Left lung (tissue), 10 donors: ENCODE data around the gene BIRC3. TPM values are rescaled to one million over a fixed set of nuclear protein-coding genes. Genes with fewer than 3 reads are reported as not detected.

Experiments used
- ATAC-seq: fragments of 200-7000 bp; cut with Tn5 transposase; one replicate; pipeline ENCODE4 v1.9.1; 2020; ENCODE audit warnings: moderate library complexity
- DNase-seq, 4 donors: peaks; one replicate each; pipeline ENCODE4 v3.0.0-alpha.2; 2013 to 2020
- H3K27ac ChIP-seq, 2 donors: fragments of 200-600 bp; sonication (generic) in 1 of 2; one replicate each; pipeline versions ENCODE4 v1.5.0 to v1.8.0; 2020 to 2021
- H3K27me3 ChIP-seq, 2 donors: fragments of 200-600 bp; sonication (generic) in 1 of 2; one replicate each; pipeline versions ENCODE4 v1.5.0 to v1.8.0; 2020 to 2021
- H3K36me3 ChIP-seq, 2 donors: fragments of 200-600 bp; sonication (generic) in 1 of 2; one replicate each; pipeline versions ENCODE4 v1.5.0 to v1.8.0; 2020 to 2021
- H3K4me1 ChIP-seq, 2 donors: fragments of 200-600 bp; one replicate each; pipeline ENCODE4 v1.8.0; 2021
- H3K4me3 ChIP-seq, 2 donors: fragments of 200-600 bp; sonication (generic) in 1 of 2; one replicate each; pipeline versions ENCODE4 v1.5.0 to v1.8.0; 2020 to 2021; ENCODE audit warnings: mild to moderate bottlenecking in 1 of 2
- H3K9me3 ChIP-seq, 2 donors: fragments of 200-600 bp; sonication (generic) in 1 of 2; one replicate each; pipeline versions ENCODE4 v1.5.0 to v1.8.0; 2020 to 2021
- intact Hi-C, 2 donors: fragments of 100-400 bp; cut with DNase I; formaldehyde crosslinking; loops; one replicate each; pipeline versions ENCODE4 v1.11.2 to v1.14.2; 2022
- polyA plus RNA-seq, 6 donors: library from polyadenylated mRNA; unstranded; fragments of 120-200 nt; gene quantifications; one replicate each; pipeline ENCODE4 v1.2.1, GENCODE V29; 2013; ENCODE audit not compliant: insufficient read length in 6 of 6
- total RNA-seq, 2 donors: library from RNA; stranded (reverse); fragmentation: NEBNext Ultra II Directional; extraction: Animal tissue kit (Norgen Biotek cat#: 25700); gene quantifications; one replicate each; pipeline ENCODE4 v1.2.1, GENCODE V29; 2021
- TF ChIP-seq, protein P1 (sequence below), 2 donors: fragments of 200-600 bp; sonication (generic) in 1 of 2; IDR thresholded peaks; one replicate each; pipeline versions ENCODE4 v1.5.0 to v1.8.0; 2021; ENCODE audit warnings: antibody characterized with exemption in 2 of 2
- donor health status: DM: no; HTN: yes; CAD: no.
- donor health status: DM: no; HTN: no; CAD: no.

BIRC3 gene
- total and polyA plus RNA-seq, 8 donors, result 3.2 to 28.1 (median 4.5) TPM

DNA sequence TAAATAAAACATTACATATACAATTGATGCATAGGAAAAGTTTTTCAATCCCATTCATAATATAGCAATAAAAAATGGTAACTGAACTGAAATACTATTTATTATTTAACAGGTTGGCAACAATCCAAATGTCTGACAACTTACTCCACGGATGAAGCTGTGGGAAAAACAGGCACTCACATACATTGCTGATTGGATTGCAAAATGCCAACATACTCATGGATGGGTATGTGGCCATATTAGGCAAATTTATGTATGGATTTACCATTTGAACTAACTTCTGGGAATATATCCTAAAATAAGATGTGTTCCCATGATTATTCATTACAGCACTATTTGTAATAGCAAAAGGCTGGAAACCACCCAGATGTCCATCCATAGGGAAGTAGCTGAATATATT is 26.5 kb downstream of the BIRC3 start:
- H3K27me3 ChIP-seq, result no peaks in the 10 kb centered on the region
- intact Hi-C loops, result loop anchor here in 1 of 2 donors (5.0 kb wide), 1 partner anchor 153 kb away; no protein-coding TSS in a partner anchor
- DNase-seq (no peak), ATAC-seq (no peak)
- H3K4me3 ChIP-seq, result no peak overlapping the region
- H3K4me1 ChIP-seq, result peaks cover 3 to 24% of the 10 kb centered on the region in 2 donors
- no peak overlapping the region for H3K27ac ChIP-seq
- no peaks in the 10 kb centered on the region for H3K36me3 ChIP-seq
- no peaks in the 10 kb centered on the region for H3K9me3 ChIP-seq
- TF ChIP-seq, protein P1, sequence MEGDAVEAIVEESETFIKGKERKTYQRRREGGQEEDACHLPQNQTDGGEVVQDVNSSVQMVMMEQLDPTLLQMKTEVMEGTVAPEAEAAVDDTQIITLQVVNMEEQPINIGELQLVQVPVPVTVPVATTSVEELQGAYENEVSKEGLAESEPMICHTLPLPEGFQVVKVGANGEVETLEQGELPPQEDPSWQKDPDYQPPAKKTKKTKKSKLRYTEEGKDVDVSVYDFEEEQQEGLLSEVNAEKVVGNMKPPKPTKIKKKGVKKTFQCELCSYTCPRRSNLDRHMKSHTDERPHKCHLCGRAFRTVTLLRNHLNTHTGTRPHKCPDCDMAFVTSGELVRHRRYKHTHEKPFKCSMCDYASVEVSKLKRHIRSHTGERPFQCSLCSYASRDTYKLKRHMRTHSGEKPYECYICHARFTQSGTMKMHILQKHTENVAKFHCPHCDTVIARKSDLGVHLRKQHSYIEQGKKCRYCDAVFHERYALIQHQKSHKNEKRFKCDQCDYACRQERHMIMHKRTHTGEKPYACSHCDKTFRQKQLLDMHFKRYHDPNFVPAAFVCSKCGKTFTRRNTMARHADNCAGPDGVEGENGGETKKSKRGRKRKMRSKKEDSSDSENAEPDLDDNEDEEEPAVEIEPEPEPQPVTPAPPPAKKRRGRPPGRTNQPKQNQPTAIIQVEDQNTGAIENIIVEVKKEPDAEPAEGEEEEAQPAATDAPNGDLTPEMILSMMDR (IDR thresholded peaks at IDR 0.05), result no peak

DNA sequence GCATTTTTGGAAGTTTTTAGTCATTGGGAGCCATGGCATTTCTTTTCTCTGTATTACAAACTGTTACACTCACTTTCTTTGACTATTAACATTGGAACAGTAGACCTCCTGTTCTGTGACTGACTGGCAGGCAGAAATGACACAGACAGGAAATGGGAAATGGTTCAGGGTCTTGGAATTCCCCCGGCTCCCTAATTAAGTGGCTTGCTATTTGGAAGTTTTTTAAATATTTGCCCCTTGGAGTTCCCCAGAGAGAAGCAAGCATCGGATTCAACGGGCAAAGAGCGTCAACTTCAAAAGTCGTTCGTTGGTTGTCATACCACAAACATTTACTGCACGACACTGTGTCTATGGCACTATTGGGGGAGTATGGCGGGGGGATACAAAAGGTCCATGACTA is 28.6 kb downstream of the BIRC3 start:
- ATAC-seq, result no peak
- no peaks in the 10 kb centered on the region for H3K27me3 ChIP-seq

DNA sequence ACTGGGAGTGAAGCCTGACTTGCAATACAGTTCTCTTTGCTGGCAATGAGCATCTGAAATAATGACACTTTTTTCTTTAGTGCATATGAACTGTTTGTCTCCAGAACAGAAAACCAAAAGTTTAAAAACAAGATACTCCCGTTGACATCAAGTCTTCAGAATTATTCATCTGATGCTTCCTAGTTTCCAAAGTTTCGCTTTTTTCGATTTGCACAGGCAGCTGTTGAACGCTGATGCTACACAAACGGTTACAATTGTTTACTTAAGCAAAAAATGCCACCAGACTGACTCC is 29.1 kb downstream of the BIRC3 start:
- no peaks in the 10 kb centered on the region for H3K27me3 ChIP-seq
- peaks cover 3 to 34% of the 10 kb centered on the region in 2 donors for H3K4me1 ChIP-seq
- peaks cover 0 to 11% of the 10 kb centered on the region in 2 donors for H3K36me3 ChIP-seq
- H3K4me3 ChIP-seq, result peak overlapping the region; percentile 55 to 80
- intact Hi-C loops, result no loop called here
- DNase-seq, result no peak
- no peaks in the 10 kb centered on the region for H3K9me3 ChIP-seq
- H3K27ac ChIP-seq, result peak overlapping the region; percentile 99
- TF ChIP-seq, protein P1 (IDR thresholded peaks at IDR 0.05), result no peak
- ATAC-seq, result no peak

More for the DNA sequence above, 28.6 kb downstream of the BIRC3 start:
- Histone ChIP-seq H3K36me3 (peaks cover 0 to 8% of the 10 kb centered on the region in 2 donors), H3K9me3 (no peaks in the 10 kb centered on the region), H3K4me1 (peaks cover 3 to 34% of the 10 kb centered on the region in 2 donors), H3K27ac (peak overlapping the region; percentile 99), H3K4me3 (peak overlapping the region; percentile 55 to 80)
- intact Hi-C loops, result no loop called here
- peak in 2 of 4 donors; percentile 31 to 58 for DNase-seq
- TF ChIP-seq, protein P1 (IDR thresholded peaks at IDR 0.05), result no peak

DNA sequence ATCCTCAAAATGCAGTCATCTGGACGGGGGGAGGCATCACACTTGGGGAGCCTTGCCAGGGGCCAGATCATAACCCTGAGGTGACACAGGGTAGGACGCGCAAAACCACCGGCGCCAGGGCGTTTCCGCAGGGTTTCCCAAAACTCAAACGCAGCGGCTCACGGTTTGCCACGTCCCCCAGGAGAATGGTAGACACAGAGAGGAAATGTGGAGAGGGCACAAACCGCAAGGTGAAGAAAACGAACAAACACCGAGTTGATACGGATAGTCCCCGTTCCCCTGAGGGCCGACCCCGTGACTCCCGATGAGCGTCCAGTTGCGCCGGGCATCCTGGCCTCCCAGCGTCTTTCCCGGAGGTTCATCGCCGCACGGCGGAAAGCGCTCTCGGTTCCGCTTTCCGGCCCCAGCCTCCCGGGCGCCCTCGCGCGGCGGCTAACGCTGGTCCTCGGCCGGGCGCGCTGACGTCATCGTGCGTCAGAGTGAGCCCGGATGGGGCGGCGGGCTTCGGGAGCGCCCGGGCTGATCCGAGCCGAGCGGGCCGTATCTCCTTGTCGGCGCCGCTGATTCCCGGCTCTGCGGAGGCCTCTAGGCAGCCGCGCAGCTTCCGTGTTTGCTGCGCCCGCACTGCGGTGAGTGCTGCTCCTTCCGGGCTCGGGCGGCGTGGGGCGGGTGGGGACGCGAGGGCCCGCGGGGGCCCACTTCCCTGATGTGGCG is 29.6 kb downstream of the BIRC3 start, which contains the start of gene BIRC2:
Gene BIRC2 (plus strand): TSS at position 467 of the 714 bp plus-strand sequence. CDS start 2,641 bp downstream, outside the sequence.
- intact Hi-C loops, result no loop called here
- ATAC-seq (peak; percentile 97), DNase-seq (peak; percentile 94 to 99 (median 96))
- Histone ChIP-seq H3K4me3 (peak within 1 kb of the TSS; percentile 55 to 80), H3K27ac (peak within 1 kb of the TSS; percentile 99), H3K9me3 (no peaks in the 10 kb centered on the region), H3K4me1 (peaks cover 3 to 34% of the 10 kb centered on the region in 2 donors), H3K36me3 (peaks cover 0 to 16% of the 10 kb centered on the region in 2 donors), H3K27me3 (no peaks in the 10 kb centered on the region)
- TF ChIP-seq, protein P1 (IDR thresholded peaks at IDR 0.05), result peak; percentile 54 to 78

DNA sequence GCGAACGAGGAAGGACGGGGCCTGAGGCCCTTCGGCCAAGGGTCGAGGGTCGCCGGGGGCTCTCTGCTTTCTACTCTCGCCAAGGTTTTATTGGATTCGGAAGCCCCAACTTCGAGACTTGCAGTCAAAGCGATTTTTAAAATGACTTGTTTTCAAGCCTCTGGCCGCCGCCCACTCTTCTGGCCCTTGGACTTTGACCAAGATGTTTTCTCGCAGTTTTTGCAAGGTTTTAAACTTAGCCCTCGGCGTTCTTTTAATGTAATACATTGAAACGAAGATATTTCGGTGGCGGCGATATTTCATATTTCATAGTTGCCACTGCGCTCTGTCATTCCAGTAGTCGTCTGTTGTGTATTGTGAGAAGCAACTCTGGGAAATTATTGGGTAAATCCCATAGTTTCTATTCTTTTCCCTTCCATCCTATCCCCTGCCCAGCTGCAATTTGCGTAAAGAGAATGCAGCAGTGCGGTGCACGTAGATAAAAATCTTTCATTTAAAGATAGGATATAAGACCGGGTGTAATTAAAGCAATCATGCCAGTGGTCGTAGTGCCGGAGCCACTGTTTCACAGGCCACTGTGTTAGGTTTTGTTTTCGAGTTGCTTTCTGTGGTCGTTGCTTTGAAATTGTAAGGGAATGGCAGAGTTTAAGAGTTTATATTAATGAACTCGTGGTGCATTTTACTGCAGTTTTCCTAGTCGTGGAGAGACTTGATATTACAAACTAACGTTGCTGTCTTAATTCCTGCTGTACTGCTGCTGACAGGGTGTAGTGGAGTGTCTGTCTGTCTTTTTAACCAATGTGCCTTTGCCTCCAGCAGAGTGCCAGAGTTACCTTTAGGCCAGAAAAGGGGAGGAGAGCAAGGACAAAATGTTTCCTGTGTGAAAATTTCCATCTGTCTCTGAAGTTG is 30.4 kb downstream of the BIRC3 start:
- peak overlapping the region; percentile 55 to 80 for H3K4me3 ChIP-seq
- intact Hi-C loops, result no loop called here
- peaks cover 0 to 24% of the 10 kb centered on the region in 2 donors for H3K36me3 ChIP-seq
- DNase-seq, result peak in 2 of 4 donors; percentile 32 to 43
- no peaks in the 10 kb centered on the region for H3K27me3 ChIP-seq
- no peaks in the 10 kb centered on the region for H3K9me3 ChIP-seq
- peaks cover 3 to 34% of the 10 kb centered on the region in 2 donors for H3K4me1 ChIP-seq
- H3K27ac ChIP-seq, result peak overlapping the region; percentile 99
- TF ChIP-seq, protein P1 (IDR thresholded peaks at IDR 0.05), result no peak
- peak; percentile 48 for ATAC-seq
